HUES64 (cell line): Measurements from ENCODE around the gene POLR2A. TPM values are rescaled to one million over a fixed set of nuclear protein-coding genes. Genes with fewer than 3 reads are reported as not detected.

Experiments used
- H3K27ac ChIP-seq: 2 replicates; pipeline ENCODE4 v1.7.0; 2013; ENCODE audit warnings: low read depth, low read length, inconsistent platforms
- H3K27me3 ChIP-seq: 2 replicates; pipeline ENCODE4 v1.6.1; 2013; ENCODE audit warnings: mild to moderate bottlenecking, low read length; ENCODE audit not compliant: insufficient read depth
- H3K36me3 ChIP-seq: 2 replicates; pipeline ENCODE4 v1.6.1; 2013; ENCODE audit warnings: mild to moderate bottlenecking, low read length; ENCODE audit not compliant: insufficient read depth
- H3K4me1 ChIP-seq: 2 replicates; pipeline ENCODE4 v1.6.1; 2013; ENCODE audit warnings: mild to moderate bottlenecking, low read length, moderate library complexity; ENCODE audit not compliant: insufficient read depth
- H3K4me3 ChIP-seq: 2 replicates; pipeline ENCODE4 v1.5.1; 2013; ENCODE audit warnings: mild to moderate bottlenecking, low read length, moderate library complexity
- H3K9ac ChIP-seq: 2 replicates; pipeline ENCODE4 v1.6.1; 2013; ENCODE audit warnings: mild to moderate bottlenecking, low read depth, low read length
- H3K9me3 ChIP-seq: 2 replicates; pipeline ENCODE4 v1.6.1; 2013; ENCODE audit warnings: low read depth, low read length; ENCODE audit not compliant: insufficient read depth
- WGBS: fragments of 150-250, 120-280 bp; methylation state at CpG from one replicate; pipeline ENCODE4 v1.1.7; 2013; ENCODE audit warnings: missing lambda C conversion rate; 5-methylcytosine and 5-hydroxymethylcytosine counted together
- polyA plus RNA-seq, 2 experiments: library from polyadenylated mRNA; stranded (reverse); fragments of 50-300 nt; gene quantifications; one replicate each; pipeline ENCODE4 v1.2.3, GENCODE V29; 2013

POLR2A gene
- 68.7 TPM for polyA plus RNA-seq (2013, experiment 1 of 2)
- 73.1 TPM for polyA plus RNA-seq (2013, experiment 2 of 2)

DNA sequence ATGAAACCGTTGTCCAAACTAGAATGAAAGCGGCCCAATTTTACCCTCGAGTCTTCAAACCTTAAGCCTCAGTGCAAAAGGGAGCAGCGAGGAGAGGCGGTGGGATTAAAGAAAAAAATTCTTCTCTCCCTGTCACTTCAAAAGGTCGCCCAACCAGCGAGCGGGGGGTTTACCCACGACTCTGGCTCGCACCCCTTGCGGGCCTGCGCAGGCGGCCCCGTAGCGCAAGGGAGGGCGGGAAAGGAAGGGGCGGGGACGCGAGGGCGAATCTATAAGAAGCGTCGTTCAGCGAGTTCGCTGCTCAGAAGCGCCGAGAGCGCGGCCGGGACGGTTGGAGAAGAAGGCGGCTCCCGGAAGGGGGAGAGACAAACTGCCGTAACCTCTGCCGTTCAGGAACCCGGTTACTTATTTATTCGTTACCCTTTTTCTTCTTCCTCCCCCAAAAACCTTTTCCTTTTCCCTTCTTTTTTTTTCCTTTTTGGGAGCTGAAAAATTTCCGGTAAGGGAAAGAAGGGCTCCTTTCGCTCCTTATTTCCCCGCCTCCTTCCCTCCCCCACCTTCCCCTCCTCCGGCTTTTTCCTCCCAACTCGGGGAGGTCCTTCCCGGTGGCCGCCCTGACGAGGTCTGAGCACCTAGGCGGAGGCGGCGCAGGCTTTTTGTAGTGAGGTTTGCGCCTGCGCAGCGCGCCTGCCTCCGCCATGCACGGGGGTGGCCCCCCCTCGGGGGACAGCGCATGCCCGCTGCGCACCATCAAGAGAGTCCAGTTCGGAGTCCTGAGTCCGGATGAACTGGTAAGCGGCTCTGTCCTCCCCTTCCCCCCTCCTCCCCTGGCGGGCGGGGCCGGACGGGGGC, at the start of gene POLR2A:
POLR2A (plus strand) TSS at position 300 of the 852 bp plus-strand sequence.
- peak within 1 kb of the TSS; percentile 98 for H3K27ac ChIP-seq
- H3K27me3 ChIP-seq: no peaks in the 10 kb centered on the region
- no peaks in the 10 kb centered on the region for H3K9me3 ChIP-seq
- H3K36me3 ChIP-seq: peaks cover 5% of the 10 kb centered on the region
- peaks cover 11% of the 10 kb centered on the region; the same call in 1 of the 2 replicates for H3K4me1 ChIP-seq
- under 1% methylated on average over 60 of the region's 64 CpGs for WGBS
- H3K9ac ChIP-seq: peak within 1 kb of the TSS; percentile 97
- H3K4me3 ChIP-seq: peak within 1 kb of the TSS; percentile 72

DNA sequence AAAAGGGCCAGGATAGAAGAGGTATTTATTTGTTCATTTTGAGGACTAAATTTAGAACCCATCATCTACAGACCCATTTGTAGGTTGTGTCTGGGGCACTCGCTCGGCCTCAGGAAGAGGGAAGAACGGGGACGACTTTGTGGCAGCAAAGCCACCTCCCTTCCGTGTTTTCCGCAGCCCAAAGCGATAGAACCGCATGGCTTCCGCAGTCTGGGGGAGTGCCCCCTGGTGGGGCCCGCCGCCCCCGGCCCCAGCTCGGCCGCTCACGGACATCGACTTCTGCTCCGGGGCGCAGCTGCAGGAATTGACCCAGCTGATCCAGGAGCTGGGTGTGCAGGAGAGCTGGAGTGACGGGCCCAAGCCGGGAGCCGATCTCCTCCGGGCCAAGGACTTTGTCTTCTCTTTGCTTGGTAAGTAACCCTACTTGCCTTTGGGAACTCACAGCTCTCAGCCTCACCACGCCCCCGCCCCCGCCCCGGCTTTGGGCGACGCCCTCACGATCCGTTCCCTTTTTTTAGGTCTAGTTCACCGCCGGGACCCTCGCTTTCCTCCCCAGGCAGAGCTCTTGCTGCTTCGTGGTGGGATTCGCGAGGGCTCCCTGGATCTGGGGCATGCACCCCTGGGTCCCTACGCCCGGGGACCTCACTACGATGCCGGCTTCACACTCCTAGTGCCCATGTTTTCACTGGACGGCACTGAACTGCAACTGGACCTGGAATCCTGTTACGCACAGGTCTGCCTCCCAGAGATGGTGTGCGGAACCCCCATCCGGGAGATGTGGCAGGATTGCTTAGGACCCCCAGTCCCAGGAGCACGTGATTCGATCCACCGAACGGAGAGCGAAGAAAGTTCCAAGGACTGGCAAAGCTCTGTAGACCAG, 48.2 kb upstream of the POLR2A start:
- no peaks in the 10 kb centered on the region for H3K36me3 ChIP-seq
- H3K4me1 ChIP-seq: peaks cover 8% of the 10 kb centered on the region
- peaks cover 34% of the 10 kb centered on the region for H3K27me3 ChIP-seq
- 3% methylated on average over 49 of the region's 49 CpGs for WGBS
- H3K9me3 ChIP-seq: no peaks in the 10 kb centered on the region
- H3K27ac ChIP-seq: peak overlapping the region; percentile 60; the same call in 1 of the 2 replicates
- peak overlapping the region; percentile 95 for H3K4me3 ChIP-seq
- peak overlapping the region; percentile 50 for H3K9ac ChIP-seq

GRCh38 chr17:7436556-7437368, 47.4 kb upstream of the POLR2A start:
- no peaks in the 10 kb centered on the region for H3K9me3 ChIP-seq
- peaks cover 16% of the 10 kb centered on the region for H3K4me1 ChIP-seq
- no peaks in the 10 kb centered on the region for H3K36me3 ChIP-seq
- peaks cover 38% of the 10 kb centered on the region for H3K27me3 ChIP-seq
- H3K27ac ChIP-seq: peak overlapping the region; percentile 53; the same call in 1 of the 2 replicates
- peak overlapping the region; percentile 58; the same call in 1 of the 2 replicates for H3K9ac ChIP-seq
- H3K4me3 ChIP-seq: peak overlapping the region; percentile 95
- 2% methylated on average over 92 of the region's 92 CpGs for WGBS

- Histone ChIP-seq H3K9me3 (no peaks in the 10 kb centered on the region), H3K4me1 (peaks cover 16% of the 10 kb centered on the region), H3K4me3 (peak overlapping the region; percentile 95), H3K27me3 (peaks cover 39% of the 10 kb centered on the region), H3K27ac (no peak overlapping the region; the same call in 1 of the 2 replicates), H3K9ac (no peak overlapping the region), H3K36me3 (no peaks in the 10 kb centered on the region)
- 7% methylated on average over 31 of the region's 31 CpGs for WGBS
Observed at GRCh38 chr17:7437369-7437863, 46.8 kb upstream of the POLR2A start.

- WGBS: 2% methylated on average over 48 of the region's 48 CpGs
- H3K4me3 ChIP-seq: peak overlapping the region; percentile 95
Observed at GRCh38 chr17:7437950-7438614, 46.1 kb upstream of the POLR2A start.

GRCh38 chr17:7438656-7439460, 45.3 kb upstream of the POLR2A start:
- 28% methylated on average over 11 of the region's 11 CpGs for WGBS
- peak overlapping the region; percentile 50; the same call in 1 of the 2 replicates for H3K9ac ChIP-seq
- peaks cover 39% of the 10 kb centered on the region for H3K27me3 ChIP-seq

More at GRCh38 chr17:7437950-7438614, 46.1 kb upstream of the POLR2A start:
- no peak overlapping the region for H3K27ac ChIP-seq
- peaks cover 16% of the 10 kb centered on the region for H3K4me1 ChIP-seq
- H3K27me3 ChIP-seq: peaks cover 39% of the 10 kb centered on the region
- H3K36me3 ChIP-seq: no peaks in the 10 kb centered on the region
- no peaks in the 10 kb centered on the region for H3K9me3 ChIP-seq
- H3K9ac ChIP-seq: peak overlapping the region; percentile 50; the same call in 1 of the 2 replicates

GRCh38 chr17:7439462-7440112, 44.6 kb upstream of the POLR2A start, which contains the start of gene FGF11:
FGF11 (plus strand) TSS chr17:7439512; CDS start chr17:7439621, 109 bp downstream.
- peak within 1 kb of the TSS; percentile 95 for H3K4me3 ChIP-seq

More at GRCh38 chr17:7438656-7439460, 45.3 kb upstream of the POLR2A start:
- Histone ChIP-seq H3K27ac (no peak overlapping the region), H3K4me3 (peak overlapping the region; percentile 95), H3K4me1 (peaks cover 16% of the 10 kb centered on the region), H3K9me3 (no peaks in the 10 kb centered on the region), H3K36me3 (no peaks in the 10 kb centered on the region)

DNA sequence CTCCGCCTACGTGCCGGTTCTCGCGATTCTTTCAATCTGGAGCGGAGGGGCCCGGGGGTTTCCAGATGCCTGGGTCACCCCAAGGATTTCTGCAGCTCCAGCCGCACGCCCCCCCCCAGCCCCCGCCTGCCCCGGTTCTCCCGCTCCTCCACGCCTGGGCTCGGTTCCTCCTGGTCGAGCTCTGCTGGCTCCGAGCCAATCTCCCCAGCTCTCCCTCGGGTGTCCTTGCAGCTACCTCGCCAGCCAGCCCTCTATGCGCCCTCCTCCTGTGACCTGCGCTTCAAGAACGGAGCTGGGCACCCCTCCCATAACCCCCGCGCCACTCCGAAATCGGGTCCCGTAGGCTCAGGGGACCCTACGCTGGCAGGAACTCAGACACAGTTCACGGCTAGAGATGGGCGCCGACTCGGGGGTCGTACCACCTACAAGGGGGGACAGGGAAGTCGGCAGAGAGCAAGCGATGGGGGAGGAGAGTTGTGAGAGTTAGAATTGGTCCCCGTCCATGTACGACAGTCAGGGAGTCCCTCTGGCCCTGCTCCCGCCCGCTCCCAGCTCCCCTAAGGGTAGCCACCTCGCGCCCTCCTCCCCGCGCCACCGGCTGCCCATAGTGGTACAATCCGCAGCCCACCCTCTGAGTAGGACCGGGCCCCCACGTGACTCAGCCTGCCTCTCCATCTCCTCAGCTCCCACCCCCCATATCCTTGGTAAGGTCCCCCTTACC, 43.9 kb upstream of the POLR2A start:
- Histone ChIP-seq H3K4me1 (peaks cover 22% of the 10 kb centered on the region), H3K9me3 (no peaks in the 10 kb centered on the region), H3K4me3 (peak overlapping the region; percentile 95), H3K36me3 (no peaks in the 10 kb centered on the region), H3K27me3 (peaks cover 39% of the 10 kb centered on the region), H3K9ac (peak overlapping the region; percentile 87), H3K27ac (peak overlapping the region; percentile 96)
- WGBS: under 1% methylated on average over 46 of the region's 46 CpGs

More at GRCh38 chr17:7439462-7440112, 44.6 kb upstream of the POLR2A start, which contains the start of gene FGF11:
- WGBS: 2% methylated on average over 50 of the region's 50 CpGs
- no peaks in the 10 kb centered on the region for H3K36me3 ChIP-seq
- H3K4me1 ChIP-seq: peaks cover 21% of the 10 kb centered on the region
- H3K27me3 ChIP-seq: peaks cover 39% of the 10 kb centered on the region
- H3K9ac ChIP-seq: peak within 1 kb of the TSS; percentile 87
- no peaks in the 10 kb centered on the region for H3K9me3 ChIP-seq
- H3K27ac ChIP-seq: peak within 1 kb of the TSS; percentile 96
